Endothelial cell (in vitro differentiated cells): Measurements from ENCODE around the gene ROPN1L. TPM values are rescaled to one million over a fixed set of nuclear protein-coding genes. Genes with fewer than 3 reads are reported as not detected.

ENCODE experiments used
- DNase-seq: peaks from one replicate; pipeline ENCODE4 v3.0.0; 2021; ENCODE audit warnings: low spot score
- H3K27ac Mint-ChIP-seq: one replicate; pipeline ENCODE4 v1.8.0; 2021; ENCODE audit warnings: mixed read lengths, inconsistent platforms; ENCODE audit not compliant: unreplicated experiment
- H3K27me3 Mint-ChIP-seq: one replicate; pipeline ENCODE4 v1.8.0; 2021; ENCODE audit warnings: mild to moderate bottlenecking, moderate library complexity, mixed read lengths, inconsistent platforms; ENCODE audit not compliant: unreplicated experiment
- H3K36me3 Mint-ChIP-seq: one replicate; pipeline ENCODE4 v1.8.0; 2021; ENCODE audit warnings: mild to moderate bottlenecking, low read depth, mixed read lengths, inconsistent platforms; ENCODE audit not compliant: unreplicated experiment
- H3K4me1 Mint-ChIP-seq: one replicate; pipeline ENCODE4 v1.8.0; 2021; ENCODE audit warnings: mild to moderate bottlenecking, mixed read lengths, inconsistent platforms; ENCODE audit not compliant: unreplicated experiment
- H3K4me3 Mint-ChIP-seq: one replicate; pipeline ENCODE4 v1.8.0; 2021; ENCODE audit warnings: mild to moderate bottlenecking, mixed read lengths, inconsistent platforms; ENCODE audit not compliant: unreplicated experiment
- H3K9me3 Mint-ChIP-seq: one replicate; pipeline ENCODE4 v1.8.0; 2021; ENCODE audit warnings: mixed read lengths, inconsistent platforms; ENCODE audit not compliant: unreplicated experiment
- CTCF ChIP-seq: fragments of 200-600 bp; sonication (generic); IDR thresholded peaks from one replicate; pipeline ENCODE4 v1.5.0; 2021; ENCODE audit warnings: antibody characterized with exemption; ENCODE audit not compliant: unreplicated experiment
- total RNA-seq: library from RNA; stranded (reverse); fragmentation: NEBNext Ultra II Directional; extraction: Animal tissue kit (Norgen Biotek cat#: 25700); gene quantifications from one replicate; pipeline ENCODE4 v1.2.1, GENCODE V29; 2021; ENCODE audit not compliant: unreplicated experiment

The ROPN1L gene
- total RNA-seq, 1 donor from 2014 or later = 4.0 TPM

- H3K4me1 Mint-ChIP-seq = peaks cover 7% of the 10 kb centered on the region
Observed at GRCh38 chr5:10477943-10478342, 36.3 kb downstream of the ROPN1L start.

GRCh38 chr5:10478436-10478835, 36.8 kb downstream of the ROPN1L start:
- peaks cover 2% of the 10 kb centered on the region for H3K27me3 Mint-ChIP-seq
- H3K4me1 Mint-ChIP-seq = peaks cover 7% of the 10 kb centered on the region
- peaks cover 3% of the 10 kb centered on the region for H3K36me3 Mint-ChIP-seq
- H3K4me3 Mint-ChIP-seq = no peak overlapping the region
- TF ChIP-seq CTCF = no peak
- no peak overlapping the region for H3K27ac Mint-ChIP-seq
- DNase-seq = no peak
- no peaks in the 10 kb centered on the region for H3K9me3 Mint-ChIP-seq

More at GRCh38 chr5:10477943-10478342, 36.3 kb downstream of the ROPN1L start:
- peaks cover 2% of the 10 kb centered on the region for H3K27me3 Mint-ChIP-seq
- peaks cover 7% of the 10 kb centered on the region for H3K36me3 Mint-ChIP-seq
- H3K27ac Mint-ChIP-seq = no peak overlapping the region
- no peak for TF ChIP-seq CTCF
- no peak for DNase-seq
- H3K4me3 Mint-ChIP-seq = no peak overlapping the region
- H3K9me3 Mint-ChIP-seq = no peaks in the 10 kb centered on the region

- Mint-ChIP-seq H3K36me3 (peaks cover 3% of the 10 kb centered on the region), H3K9me3 (no peaks in the 10 kb centered on the region), H3K4me3 (no peak overlapping the region), H3K27me3 (peaks cover 2% of the 10 kb centered on the region), H3K4me1 (peaks cover 7% of the 10 kb centered on the region), H3K27ac (no peak overlapping the region)
- no peak for TF ChIP-seq CTCF
- no peak for DNase-seq
Observed at GRCh38 chr5:10479154-10479721, 37.6 kb downstream of the ROPN1L start.

GRCh38 chr5:10480237-10480985, 38.7 kb downstream of the ROPN1L start:
- peaks cover 6% of the 10 kb centered on the region for H3K36me3 Mint-ChIP-seq
- H3K4me1 Mint-ChIP-seq = peaks cover 12% of the 10 kb centered on the region
- no peaks in the 10 kb centered on the region for H3K9me3 Mint-ChIP-seq
- peak overlapping the region; percentile 40 for H3K27ac Mint-ChIP-seq
- no peak overlapping the region for H3K4me3 Mint-ChIP-seq
- TF ChIP-seq CTCF = no peak
- DNase-seq = no peak
- peaks cover 2% of the 10 kb centered on the region for H3K27me3 Mint-ChIP-seq

- Mint-ChIP-seq H3K27ac (no peak overlapping the region), H3K27me3 (no peaks in the 10 kb centered on the region), H3K4me1 (peaks cover 12% of the 10 kb centered on the region), H3K36me3 (peaks cover 6% of the 10 kb centered on the region), H3K4me3 (no peak overlapping the region), H3K9me3 (no peaks in the 10 kb centered on the region)
- DNase-seq = no peak
- TF ChIP-seq CTCF = no peak
Observed at GRCh38 chr5:10481241-10481935, 39.7 kb downstream of the ROPN1L start.
